ENCODE measurements around the gene HRH1. TPM values are rescaled to one million over a fixed set of nuclear protein-coding genes. Genes with fewer than 3 reads are reported as not detected.

Gene HRH1
- total and polyA plus RNA-seq, 2 experiments from 2014 or later = not detected

GRCh38 chr3:11290743-11291680 is 136.7 kb downstream of the HRH1 start:
- no peaks in the 10 kb centered on the region for H3K27me3 ChIP-seq (ENCODE audit: insufficient read depth)
- Mint-ChIP-seq H3K27ac (no peak overlapping the region), H3K4me1 (no peaks in the 10 kb centered on the region), H3K4me3 (no peak overlapping the region), H3K9me3 (no peaks in the 10 kb centered on the region), H3K27me3 (ENCODE audit: insufficient read depth, low read depth, poor library complexity) (no peaks in the 10 kb centered on the region), H3K36me3 (ENCODE audit: low read depth) (no peaks in the 10 kb centered on the region)
- no peaks in the 10 kb centered on the region for H3K4me1 ChIP-seq (ENCODE audit: insufficient read depth)
- no peak overlapping the region for H2AFZ ChIP-seq
- no peak for TF ChIP-seq ETS1 (IDR thresholded peaks at IDR 0.05)
- TF ChIP-seq STAT1 (IDR thresholded peaks at IDR 0.05; ENCODE audit: unreplicated experiment) = no peak
- TF ChIP-seq REST (IDR thresholded peaks at IDR 0.05; ENCODE audit: unreplicated experiment) = no peak
- TF ChIP-seq CTCF (conservative IDR thresholded peaks at IDR 0.05; ENCODE audit: low read depth in 2 of 2) = no peak
- no peak for TF ChIP-seq CREB1 (CRISPR knock-in tag; IDR thresholded peaks at IDR 0.05; ENCODE audit: low read depth)
- no peak for TF ChIP-seq JUNB (IDR thresholded peaks at IDR 0.05; ENCODE audit: unreplicated experiment)
- no peak for TF ChIP-seq EZH2phosphoT487 (IDR thresholded peaks at IDR 0.05; ENCODE audit: unreplicated experiment)
- TF ChIP-seq ZNF462 (CRISPR knock-in tag; IDR thresholded peaks at IDR 0.05) = no peak
- TF ChIP-seq EZH2 (IDR thresholded peaks at IDR 0.05; ENCODE audit: low read depth, unreplicated experiment) = no peak
- TF ChIP-seq ZNF114 (CRISPR knock-in tag; IDR thresholded peaks at IDR 0.05) = no peak
- TF ChIP-seq POLR2AphosphoS5 (IDR thresholded peaks at IDR 0.05; ENCODE audit: low read depth) = no peak
- TF ChIP-seq NANOG (IDR thresholded peaks at IDR 0.05; ENCODE audit: borderline replicate concordance) = no peak
- TF ChIP-seq ZNF331 (CRISPR knock-in tag; IDR thresholded peaks at IDR 0.05; ENCODE audit: low read depth) = no peak
- H3K9me2 ChIP-seq (ENCODE audit: insufficient read depth) = no peaks in the 10 kb centered on the region
- H3K36me3 ChIP-seq (ENCODE audit: insufficient read depth) = no peaks in the 10 kb centered on the region
- no peak overlapping the region for H3K27ac ChIP-seq (ENCODE audit: low read depth)
- no peaks in the 10 kb centered on the region for H3K79me2 ChIP-seq (replicated peaks; ENCODE audit: insufficient read depth)
- no peaks in the 10 kb centered on the region; the same call in 1 of the 2 replicates for H4K20me1 ChIP-seq (replicated peaks; ENCODE audit: insufficient read depth)
- DNase-seq (ENCODE audit: low spot score) (no peak), ATAC-seq (no peak)
- H3K4me3 ChIP-seq = no peak overlapping the region
- H3F3A ChIP-seq (replicated peaks; ENCODE audit: low read depth) = no peaks in the 10 kb centered on the region
- H3K4me2 ChIP-seq = no peak overlapping the region
